Esophagus squamous epithelium (tissue), 4 donors: ENCODE data around the gene FLYWCH1.

Experiments used
- POLR2A ChIP-seq, 4 donors: fragments of 450-650 bp; IDR thresholded peaks; one replicate each; pipeline ENCODE4 v1.6.1; 2017; ENCODE audit warnings: antibody characterized with exemption in 4 of 4, mild to moderate bottlenecking in 4 of 4, moderate library complexity in 3 of 4
- TF ChIP-seq, protein P1 (sequence below), 6 experiments: fragments of 450-650 bp in 4 of 6; fragments of 200-600 bp in 2 of 6; sonication (generic) in 2 of 6; IDR thresholded peaks; one replicate each; pipeline ENCODE4 v1.5.1; 2016 to 2019; ENCODE audit warnings: antibody characterized with exemption in 6 of 6, mild to moderate bottlenecking in 4 of 6, moderate library complexity in 4 of 6

DNA sequence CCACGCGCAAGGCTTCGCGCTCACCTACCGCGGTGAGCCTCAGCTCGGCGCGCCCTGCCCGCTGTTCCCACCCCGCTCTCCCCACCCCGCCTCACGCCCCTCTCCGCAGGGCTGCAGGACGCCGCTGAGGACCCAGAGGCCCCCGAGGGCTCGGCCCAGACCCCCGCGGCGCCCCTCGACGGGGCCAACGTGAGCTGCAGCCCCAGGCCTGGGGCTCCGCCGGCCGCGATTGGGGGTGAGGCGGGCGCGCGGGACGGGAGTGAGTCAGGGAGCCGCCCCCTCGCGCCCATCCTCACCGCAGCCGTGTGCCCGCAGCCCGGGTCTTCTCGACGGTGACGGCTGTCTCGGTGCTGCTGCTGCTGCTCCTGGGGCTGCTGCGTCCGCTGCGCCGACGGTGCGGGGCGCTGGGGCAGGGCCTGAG is 55.5 kb downstream of the FLYWCH1 start:
- TF ChIP-seq POLR2A (IDR thresholded peaks at IDR 0.05) = no peak
- TF ChIP-seq, protein P1, sequence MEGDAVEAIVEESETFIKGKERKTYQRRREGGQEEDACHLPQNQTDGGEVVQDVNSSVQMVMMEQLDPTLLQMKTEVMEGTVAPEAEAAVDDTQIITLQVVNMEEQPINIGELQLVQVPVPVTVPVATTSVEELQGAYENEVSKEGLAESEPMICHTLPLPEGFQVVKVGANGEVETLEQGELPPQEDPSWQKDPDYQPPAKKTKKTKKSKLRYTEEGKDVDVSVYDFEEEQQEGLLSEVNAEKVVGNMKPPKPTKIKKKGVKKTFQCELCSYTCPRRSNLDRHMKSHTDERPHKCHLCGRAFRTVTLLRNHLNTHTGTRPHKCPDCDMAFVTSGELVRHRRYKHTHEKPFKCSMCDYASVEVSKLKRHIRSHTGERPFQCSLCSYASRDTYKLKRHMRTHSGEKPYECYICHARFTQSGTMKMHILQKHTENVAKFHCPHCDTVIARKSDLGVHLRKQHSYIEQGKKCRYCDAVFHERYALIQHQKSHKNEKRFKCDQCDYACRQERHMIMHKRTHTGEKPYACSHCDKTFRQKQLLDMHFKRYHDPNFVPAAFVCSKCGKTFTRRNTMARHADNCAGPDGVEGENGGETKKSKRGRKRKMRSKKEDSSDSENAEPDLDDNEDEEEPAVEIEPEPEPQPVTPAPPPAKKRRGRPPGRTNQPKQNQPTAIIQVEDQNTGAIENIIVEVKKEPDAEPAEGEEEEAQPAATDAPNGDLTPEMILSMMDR (IDR thresholded peaks at IDR 0.05) = no peak
